SK-N-MC (cell line): ENCODE results near the gene CTNNA2.

ENCODE experiments used
- DNase-seq: peaks from one replicate; pipeline ENCODE4 v3.0.0-alpha.2; 2011; ENCODE audit warnings: low read depth, low spot score
- H3K27ac ChIP-seq: fragments of 200-600 bp; sonication (generic); 2 replicates; pipeline ENCODE4 v1.5.1; 2016; ENCODE audit warnings: mixed run types
- H3K36me3 ChIP-seq: fragments of 200-600 bp; sonication (generic); 2 replicates; pipeline ENCODE4 v1.6.1; 2017; ENCODE audit warnings: antibody characterized with exemption, low read length, mixed read lengths; ENCODE audit not compliant: insufficient read depth
- H3K4me3 ChIP-seq: fragments of 200-600 bp; sonication (generic); 2 replicates; pipeline ENCODE4 v1.5.1; 2016
- H3K9ac ChIP-seq: fragments of 200-600 bp; sonication (generic); 2 replicates; pipeline ENCODE4 v1.8.0; 2017; ENCODE audit warnings: mixed run types, mixed read lengths; ENCODE audit not compliant: insufficient read length
- H3K9me3 ChIP-seq: fragments of 200-600 bp; sonication (generic); 2 replicates; pipeline ENCODE4 v1.6.1; 2017; ENCODE audit warnings: low read depth, mild to moderate bottlenecking, antibody characterized with exemption, low read length, moderate library complexity, mixed read lengths
- EZH2 ChIP-seq: fragments of 200-600 bp; sonication (generic); IDR thresholded peaks from one replicate; pipeline ENCODE4 v1.6.1; 2017; ENCODE audit warnings: antibody characterized with exemption
- FOXP2 ChIP-seq: optimal IDR thresholded peaks from 2 replicates; pipeline ENCODE3; 2011; ENCODE audit warnings: mild to moderate bottlenecking, moderate library complexity; ENCODE audit not compliant: insufficient read depth; ENCODE audit errors: extremely low read length, control extremely low read depth
- POLR2AphosphoS5 ChIP-seq: IDR thresholded peaks from 2 replicates; pipeline ENCODE4 v1.6.1; 2012; ENCODE audit warnings: mild to moderate bottlenecking, low read depth, low read length, borderline replicate concordance

Gene CTNNA2

GRCh38 chr2:79649531-79649930, 136.7 kb downstream of the CTNNA2 start:
- Histone ChIP-seq H3K36me3 (no peaks in the 10 kb centered on the region), H3K27ac (no peak overlapping the region), H3K9me3 (no peaks in the 10 kb centered on the region), H3K9ac (no peak overlapping the region), H3K4me3 (no peak overlapping the region)
- TF ChIP-seq POLR2AphosphoS5: no peak
- no peak for TF ChIP-seq FOXP2
- no peak for TF ChIP-seq EZH2
- no peak for DNase-seq

- Histone ChIP-seq H3K36me3 (no peaks in the 10 kb centered on the region), H3K9ac (no peak overlapping the region), H3K4me3 (no peak overlapping the region), H3K27ac (no peak overlapping the region), H3K9me3 (no peaks in the 10 kb centered on the region)
- no peak for DNase-seq
- TF ChIP-seq POLR2AphosphoS5 (no peak), FOXP2 (no peak), EZH2 (no peak)
These were observed 147.7 kb downstream of the CTNNA2 start for GRCh38 chr2:79660557-79660956.

GRCh38 chr2:79665091-79665490, 152.2 kb downstream of the CTNNA2 start:
- no peak for DNase-seq

GRCh38 chr2:79666430-79666829, 153.6 kb downstream of the CTNNA2 start:
- H3K9me3 ChIP-seq: no peaks in the 10 kb centered on the region
- DNase-seq: no peak
- TF ChIP-seq EZH2 (no peak), POLR2AphosphoS5 (no peak), FOXP2 (no peak)

More at GRCh38 chr2:79665091-79665490, 152.2 kb downstream of the CTNNA2 start:
- H3K36me3 ChIP-seq: no peaks in the 10 kb centered on the region
- no peak overlapping the region for H3K4me3 ChIP-seq
- no peak overlapping the region for H3K27ac ChIP-seq
- H3K9ac ChIP-seq: no peak overlapping the region
- H3K9me3 ChIP-seq: no peaks in the 10 kb centered on the region
- no peak for TF ChIP-seq FOXP2
- no peak for TF ChIP-seq EZH2
- no peak for TF ChIP-seq POLR2AphosphoS5

GRCh38 chr2:79669714-79670113, 156.9 kb downstream of the CTNNA2 start:
- H3K36me3 ChIP-seq: no peaks in the 10 kb centered on the region
- no peak overlapping the region for H3K9ac ChIP-seq
- H3K4me3 ChIP-seq: no peak overlapping the region
- DNase-seq: no peak
- H3K27ac ChIP-seq: no peak overlapping the region
- TF ChIP-seq POLR2AphosphoS5 (no peak), EZH2 (no peak), FOXP2 (no peak)
- no peaks in the 10 kb centered on the region for H3K9me3 ChIP-seq

More at GRCh38 chr2:79666430-79666829, 153.6 kb downstream of the CTNNA2 start:
- Histone ChIP-seq H3K36me3 (no peaks in the 10 kb centered on the region), H3K9ac (no peak overlapping the region), H3K27ac (no peak overlapping the region), H3K4me3 (no peak overlapping the region)

- no peaks in the 10 kb centered on the region for H3K9me3 ChIP-seq
- H3K9ac ChIP-seq: no peak overlapping the region
- no peak overlapping the region for H3K27ac ChIP-seq
- no peaks in the 10 kb centered on the region for H3K36me3 ChIP-seq
- no peak for DNase-seq
- H3K4me3 ChIP-seq: no peak overlapping the region
- no peak for TF ChIP-seq POLR2AphosphoS5
- TF ChIP-seq EZH2: no peak
- no peak for TF ChIP-seq FOXP2
These were observed 157.3 kb downstream of the CTNNA2 start for GRCh38 chr2:79670198-79670597.

GRCh38 chr2:79686884-79687283, 174.0 kb downstream of the CTNNA2 start:
- DNase-seq: no peak
- H3K36me3 ChIP-seq: no peaks in the 10 kb centered on the region
- no peak overlapping the region for H3K9ac ChIP-seq
- H3K27ac ChIP-seq: no peak overlapping the region
- no peaks in the 10 kb centered on the region for H3K9me3 ChIP-seq
- no peak overlapping the region for H3K4me3 ChIP-seq
- no peak for TF ChIP-seq POLR2AphosphoS5

- no peak for DNase-seq
- Histone ChIP-seq H3K4me3 (no peak overlapping the region), H3K9me3 (no peaks in the 10 kb centered on the region), H3K9ac (no peak overlapping the region), H3K36me3 (no peaks in the 10 kb centered on the region), H3K27ac (no peak overlapping the region)
- no peak for TF ChIP-seq POLR2AphosphoS5
- TF ChIP-seq FOXP2: no peak
- no peak for TF ChIP-seq EZH2
These were observed 182.4 kb downstream of the CTNNA2 start for GRCh38 chr2:79695248-79695647.

GRCh38 chr2:79697200-79697599, 184.3 kb downstream of the CTNNA2 start:
- no peak overlapping the region for H3K9ac ChIP-seq
- TF ChIP-seq FOXP2: no peak
- no peak for TF ChIP-seq POLR2AphosphoS5
- no peaks in the 10 kb centered on the region for H3K36me3 ChIP-seq
- H3K27ac ChIP-seq: no peak overlapping the region
- no peak for DNase-seq
- no peak overlapping the region for H3K4me3 ChIP-seq
- H3K9me3 ChIP-seq: no peaks in the 10 kb centered on the region
